ENCODE data around the gene TMEM236.

The TMEM236 gene

GRCh38 chr10:17725703-17726102 lies 26.3 kb upstream of the TMEM236 start:
- Histone ChIP-seq H3K27ac (ENCODE audit: low read length) (no peak overlapping the region), H3K36me3 (replicated peaks; ENCODE audit: insufficient read depth, low read length) (no peaks in the 10 kb centered on the region), H3K79me2 (ENCODE audit: low read length) (no peaks in the 10 kb centered on the region), H4K20me1 (ENCODE audit: insufficient read depth, low read length) (no peaks in the 10 kb centered on the region), H3K4me2 (ENCODE audit: low read depth, low read length) (no peak overlapping the region), H3K9ac (ENCODE audit: low read length) (no peak overlapping the region), H3K4me1 (ENCODE audit: low read length) (no peaks in the 10 kb centered on the region), H3K4me3 (ENCODE audit: low read length) (no peak overlapping the region), H3K27me3 (replicated peaks; ENCODE audit: insufficient read depth, low read length) (no peaks in the 10 kb centered on the region), H3F3A (ENCODE audit: insufficient read depth, low read length) (no peaks in the 10 kb centered on the region), H3K9me2 (replicated peaks; ENCODE audit: insufficient read depth, low read length) (no peaks in the 10 kb centered on the region), H3K9me3 (replicated peaks; ENCODE audit: insufficient read depth, low read length) (no peaks in the 10 kb centered on the region), H2AFZ (ENCODE audit: low read length) (no peak overlapping the region)
- no peak for DNase-seq
- TF ChIP-seq EZH2 (optimal IDR thresholded peaks at IDR 0.05; ENCODE audit: low read depth, low read length) = no peak
- no peak for TF ChIP-seq EZH2phosphoT487 (IDR thresholded peaks at IDR 0.05; ENCODE audit: low read length)

- DNase-seq = no peak
- H3K9me2 ChIP-seq (replicated peaks; ENCODE audit: insufficient read depth, low read length) = no peaks in the 10 kb centered on the region
Observed at GRCh38 chr10:17729630-17730029, 22.4 kb upstream of the TMEM236 start.

GRCh38 chr10:17730667-17731066 lies 21.3 kb upstream of the TMEM236 start:
- H3K27me3 ChIP-seq (replicated peaks; ENCODE audit: insufficient read depth, low read length) = no peaks in the 10 kb centered on the region
- H3K79me2 ChIP-seq (ENCODE audit: low read length) = no peaks in the 10 kb centered on the region
- H3K4me1 ChIP-seq (ENCODE audit: low read length) = no peaks in the 10 kb centered on the region
- H3K9me3 ChIP-seq (replicated peaks; ENCODE audit: insufficient read depth, low read length) = no peaks in the 10 kb centered on the region
- no peak overlapping the region for H2AFZ ChIP-seq (ENCODE audit: low read length)
- TF ChIP-seq, protein P1, sequence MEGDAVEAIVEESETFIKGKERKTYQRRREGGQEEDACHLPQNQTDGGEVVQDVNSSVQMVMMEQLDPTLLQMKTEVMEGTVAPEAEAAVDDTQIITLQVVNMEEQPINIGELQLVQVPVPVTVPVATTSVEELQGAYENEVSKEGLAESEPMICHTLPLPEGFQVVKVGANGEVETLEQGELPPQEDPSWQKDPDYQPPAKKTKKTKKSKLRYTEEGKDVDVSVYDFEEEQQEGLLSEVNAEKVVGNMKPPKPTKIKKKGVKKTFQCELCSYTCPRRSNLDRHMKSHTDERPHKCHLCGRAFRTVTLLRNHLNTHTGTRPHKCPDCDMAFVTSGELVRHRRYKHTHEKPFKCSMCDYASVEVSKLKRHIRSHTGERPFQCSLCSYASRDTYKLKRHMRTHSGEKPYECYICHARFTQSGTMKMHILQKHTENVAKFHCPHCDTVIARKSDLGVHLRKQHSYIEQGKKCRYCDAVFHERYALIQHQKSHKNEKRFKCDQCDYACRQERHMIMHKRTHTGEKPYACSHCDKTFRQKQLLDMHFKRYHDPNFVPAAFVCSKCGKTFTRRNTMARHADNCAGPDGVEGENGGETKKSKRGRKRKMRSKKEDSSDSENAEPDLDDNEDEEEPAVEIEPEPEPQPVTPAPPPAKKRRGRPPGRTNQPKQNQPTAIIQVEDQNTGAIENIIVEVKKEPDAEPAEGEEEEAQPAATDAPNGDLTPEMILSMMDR (IDR thresholded peaks at IDR 0.05; ENCODE audit: low read length) = no peak
- TF ChIP-seq EZH2phosphoT487 (IDR thresholded peaks at IDR 0.05; ENCODE audit: low read length) = no peak
- no peak for TF ChIP-seq EZH2 (optimal IDR thresholded peaks at IDR 0.05; ENCODE audit: low read depth, low read length)
- H3K36me3 ChIP-seq (replicated peaks; ENCODE audit: insufficient read depth, low read length) = no peaks in the 10 kb centered on the region
- H3K9me2 ChIP-seq (replicated peaks; ENCODE audit: insufficient read depth, low read length) = no peaks in the 10 kb centered on the region
- no peak for DNase-seq
- H3F3A ChIP-seq (ENCODE audit: insufficient read depth, low read length) = no peaks in the 10 kb centered on the region
- H3K9ac ChIP-seq (ENCODE audit: low read length) = no peak overlapping the region
- no peaks in the 10 kb centered on the region for H4K20me1 ChIP-seq (ENCODE audit: insufficient read depth, low read length)
- no peak overlapping the region for H3K4me2 ChIP-seq (ENCODE audit: low read depth, low read length)
- no peak overlapping the region for H3K27ac ChIP-seq (ENCODE audit: low read length)
- no peak overlapping the region for H3K4me3 ChIP-seq (ENCODE audit: low read length)

More at GRCh38 chr10:17729630-17730029, 22.4 kb upstream of the TMEM236 start:
- H3K9me3 ChIP-seq (replicated peaks; ENCODE audit: insufficient read depth, low read length) = no peaks in the 10 kb centered on the region
- TF ChIP-seq EZH2phosphoT487 (IDR thresholded peaks at IDR 0.05; ENCODE audit: low read length) (no peak), EZH2 (optimal IDR thresholded peaks at IDR 0.05; ENCODE audit: low read depth, low read length) (no peak)
- TF ChIP-seq, protein P1 (IDR thresholded peaks at IDR 0.05; ENCODE audit: low read length) = no peak
- no peak overlapping the region for H3K4me2 ChIP-seq (ENCODE audit: low read depth, low read length)
- no peaks in the 10 kb centered on the region for H4K20me1 ChIP-seq (ENCODE audit: insufficient read depth, low read length)
- H2AFZ ChIP-seq (ENCODE audit: low read length) = no peak overlapping the region
- H3K4me1 ChIP-seq (ENCODE audit: low read length) = no peaks in the 10 kb centered on the region
- no peak overlapping the region for H3K27ac ChIP-seq (ENCODE audit: low read length)
- no peaks in the 10 kb centered on the region for H3K36me3 ChIP-seq (replicated peaks; ENCODE audit: insufficient read depth, low read length)
- no peaks in the 10 kb centered on the region for H3K27me3 ChIP-seq (replicated peaks; ENCODE audit: insufficient read depth, low read length)
- no peak overlapping the region for H3K9ac ChIP-seq (ENCODE audit: low read length)
- no peak overlapping the region for H3K4me3 ChIP-seq (ENCODE audit: low read length)
- no peaks in the 10 kb centered on the region for H3F3A ChIP-seq (ENCODE audit: insufficient read depth, low read length)
- no peaks in the 10 kb centered on the region for H3K79me2 ChIP-seq (ENCODE audit: low read length)

- Histone ChIP-seq H3K9me2 (replicated peaks; ENCODE audit: insufficient read depth, low read length) (no peaks in the 10 kb centered on the region), H3K79me2 (ENCODE audit: low read length) (no peaks in the 10 kb centered on the region), H3K27ac (ENCODE audit: low read length) (no peak overlapping the region), H3K36me3 (replicated peaks; ENCODE audit: insufficient read depth, low read length) (no peaks in the 10 kb centered on the region), H3K4me1 (ENCODE audit: low read length) (no peaks in the 10 kb centered on the region), H3K27me3 (replicated peaks; ENCODE audit: insufficient read depth, low read length) (no peaks in the 10 kb centered on the region), H3F3A (ENCODE audit: insufficient read depth, low read length) (no peaks in the 10 kb centered on the region), H4K20me1 (ENCODE audit: insufficient read depth, low read length) (no peaks in the 10 kb centered on the region), H3K9me3 (replicated peaks; ENCODE audit: insufficient read depth, low read length) (no peaks in the 10 kb centered on the region), H3K4me2 (ENCODE audit: low read depth, low read length) (no peak overlapping the region), H3K4me3 (ENCODE audit: low read length) (no peak overlapping the region), H3K9ac (ENCODE audit: low read length) (no peak overlapping the region), H2AFZ (ENCODE audit: low read length) (no peak overlapping the region)
- TF ChIP-seq, protein P1 (IDR thresholded peaks at IDR 0.05; ENCODE audit: low read length) = no peak
- TF ChIP-seq EZH2phosphoT487 (IDR thresholded peaks at IDR 0.05; ENCODE audit: low read length) (no peak), EZH2 (optimal IDR thresholded peaks at IDR 0.05; ENCODE audit: low read depth, low read length) (no peak)
- no peak for DNase-seq
Observed at GRCh38 chr10:17731331-17732020, 20.5 kb upstream of the TMEM236 start.

Measured in MM.1S (cell line).